ELR (cell line): Measurements from ENCODE around the gene ADAMTS1.
A peak's percentile ranks its signal among the peaks of the same experiment; 100 is the strongest.

Experiments used
- DNase-seq: peaks from one replicate; pipeline ENCODE4 v3.0.0-alpha.2; 2015; ENCODE audit warnings: low read depth

The ADAMTS1 gene

DNA sequence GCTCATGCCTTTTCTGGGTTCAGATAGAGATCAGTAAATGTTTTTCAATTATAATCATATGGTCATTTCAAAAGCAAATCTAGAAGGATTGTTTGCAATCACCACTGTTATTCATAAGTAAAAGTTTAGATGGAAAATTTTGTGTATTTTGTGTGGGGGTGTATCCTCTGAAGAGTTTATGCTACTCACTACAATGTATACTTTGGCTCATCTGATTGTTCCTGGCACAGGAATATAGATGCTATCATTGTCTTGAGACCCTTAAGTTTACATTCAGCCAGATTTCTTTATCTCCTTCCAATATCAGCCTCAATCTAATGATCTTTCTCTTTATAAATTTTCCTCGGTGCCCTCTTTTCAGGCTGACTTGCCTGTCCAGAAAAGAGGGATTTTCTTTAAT is 33.0 kb downstream of the ADAMTS1 start:
- no peak for DNase-seq

GRCh38 chr21:26811482-26811881 is 33.7 kb downstream of the ADAMTS1 start:
- DNase-seq, result no peak

GRCh38 chr21:26810676-26811415 is 34.4 kb downstream of the ADAMTS1 start:
- DNase-seq, result peak; percentile 32

DNA sequence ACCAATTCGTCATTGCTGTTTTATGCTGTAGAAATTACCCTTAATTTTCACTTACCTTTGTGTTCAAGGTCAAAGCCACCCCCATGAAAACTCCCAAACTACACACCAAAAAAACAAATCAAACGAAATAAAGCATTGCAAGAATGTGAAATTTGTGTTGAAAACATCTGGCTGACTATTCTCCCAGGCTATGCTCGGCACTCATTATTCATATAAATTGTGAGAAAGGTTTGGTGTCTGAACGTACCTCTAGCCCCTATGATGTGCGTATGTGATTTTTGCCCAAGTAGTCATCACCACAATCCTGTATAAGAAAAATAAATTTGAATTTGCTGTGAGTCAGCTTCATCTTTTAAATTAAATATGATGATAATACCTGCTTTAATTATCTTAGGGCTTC is 34.9 kb downstream of the ADAMTS1 start:
- no peak for DNase-seq

DNA sequence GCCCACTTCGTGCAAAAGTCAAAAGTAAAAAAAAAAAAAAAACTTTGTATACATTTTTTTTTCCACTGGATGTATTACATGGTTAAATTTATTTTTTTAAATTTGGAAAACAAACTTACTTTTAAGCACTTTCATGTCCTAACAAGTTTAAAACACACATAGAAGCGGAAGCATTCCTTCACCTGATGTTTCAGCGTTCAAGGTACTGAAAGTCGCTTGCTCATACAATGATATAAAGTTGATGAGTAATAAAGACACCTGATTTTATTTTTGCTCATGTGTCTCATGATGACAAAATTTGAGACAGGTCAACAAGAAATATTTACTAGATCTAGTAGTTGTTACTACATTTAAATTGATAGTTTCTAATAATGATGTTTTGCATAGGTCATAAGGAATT is 35.5 kb downstream of the ADAMTS1 start:
- DNase-seq, result no peak

GRCh38 chr21:26806801-26807295 is 38.4 kb downstream of the ADAMTS1 start:
- DNase-seq, result peak; percentile 87

DNA sequence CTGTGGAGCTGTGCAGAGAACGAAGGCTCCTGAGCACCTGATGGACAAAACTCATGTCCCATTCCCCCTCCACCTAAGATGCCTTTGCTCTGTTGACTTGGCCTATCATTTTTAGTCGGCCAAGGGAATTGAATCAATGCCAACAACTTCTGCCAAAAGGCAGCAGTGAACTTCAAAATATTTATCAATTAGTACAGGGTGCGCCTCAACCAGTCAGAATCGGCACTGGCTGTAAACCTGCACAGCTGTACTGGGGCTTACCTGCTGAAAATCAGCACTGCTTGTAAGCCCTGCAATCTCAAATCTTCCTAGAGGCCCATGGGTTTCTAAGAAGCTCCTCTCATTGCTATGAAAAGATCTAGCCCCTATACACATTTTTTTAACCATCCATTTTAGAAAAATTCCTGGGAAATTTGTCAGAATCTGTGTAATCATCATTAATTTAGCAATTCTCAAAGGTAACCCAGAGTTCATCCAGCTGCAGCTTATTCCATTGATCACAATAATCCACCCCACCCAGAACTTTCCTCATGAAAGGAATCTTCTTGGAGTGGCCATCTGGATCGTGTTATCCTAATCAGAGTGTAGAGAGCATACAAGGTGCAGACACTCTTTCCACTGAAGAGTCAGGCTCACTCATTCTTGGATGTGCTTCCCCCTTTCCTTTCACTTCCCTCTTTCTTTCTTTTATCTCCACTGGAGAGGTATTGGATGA is 40.2 kb downstream of the ADAMTS1 start:
- DNase-seq, result peak; percentile 4

- no peak for DNase-seq
Measured at GRCh38 chr21:26801498-26801897, 43.7 kb downstream of the ADAMTS1 start.

- DNase-seq, result no peak
Measured at GRCh38 chr21:26800970-26801431, 44.2 kb downstream of the ADAMTS1 start.

GRCh38 chr21:26800455-26800854 is 44.8 kb downstream of the ADAMTS1 start:
- DNase-seq, result no peak

GRCh38 chr21:26800001-26800400 is 45.2 kb downstream of the ADAMTS1 start:
- no peak for DNase-seq

DNA sequence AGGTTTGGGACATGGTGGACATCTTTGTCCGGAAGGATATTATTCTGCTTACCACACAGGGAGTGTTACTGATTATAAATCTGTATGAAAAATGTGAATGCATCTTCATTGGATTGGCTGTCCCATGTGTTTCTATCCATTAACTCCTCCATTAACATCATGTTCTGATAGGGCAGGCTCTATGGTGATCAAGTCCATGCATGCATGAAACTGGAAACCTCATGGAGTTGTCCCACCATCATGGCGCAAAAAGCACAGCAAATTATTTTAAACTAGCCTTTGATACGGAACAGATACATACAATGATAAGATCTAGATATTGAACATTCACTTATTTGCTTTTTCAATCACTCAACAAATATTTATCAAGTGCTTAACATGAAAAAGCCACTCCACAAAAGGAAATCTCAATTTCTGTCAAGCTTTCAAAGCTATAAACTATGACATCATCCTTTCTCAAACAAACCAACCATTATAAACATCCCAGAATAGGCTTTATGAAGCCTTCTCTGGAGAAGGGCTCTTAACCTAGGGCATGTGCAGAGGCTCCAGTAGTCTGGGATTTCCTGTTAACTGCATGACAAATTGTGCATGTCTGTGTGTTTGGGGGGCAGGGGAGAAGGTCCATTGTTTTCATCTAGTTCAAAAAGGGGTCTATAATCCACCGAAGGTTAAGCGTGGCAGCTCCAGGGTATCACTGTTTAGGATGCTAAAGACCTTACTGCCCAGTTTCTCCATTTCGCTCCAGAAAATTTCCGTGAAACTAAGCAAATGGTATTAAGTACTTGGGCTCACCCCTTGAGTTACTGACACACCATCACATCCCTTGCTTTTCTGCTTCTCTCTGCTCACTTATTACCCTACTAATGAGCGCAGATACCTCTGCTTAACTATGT is 46.1 kb downstream of the ADAMTS1 start:
- peak; percentile 36 for DNase-seq

- no peak for DNase-seq
Measured at GRCh38 chr21:26797878-26798456, 47.2 kb downstream of the ADAMTS1 start.

DNA sequence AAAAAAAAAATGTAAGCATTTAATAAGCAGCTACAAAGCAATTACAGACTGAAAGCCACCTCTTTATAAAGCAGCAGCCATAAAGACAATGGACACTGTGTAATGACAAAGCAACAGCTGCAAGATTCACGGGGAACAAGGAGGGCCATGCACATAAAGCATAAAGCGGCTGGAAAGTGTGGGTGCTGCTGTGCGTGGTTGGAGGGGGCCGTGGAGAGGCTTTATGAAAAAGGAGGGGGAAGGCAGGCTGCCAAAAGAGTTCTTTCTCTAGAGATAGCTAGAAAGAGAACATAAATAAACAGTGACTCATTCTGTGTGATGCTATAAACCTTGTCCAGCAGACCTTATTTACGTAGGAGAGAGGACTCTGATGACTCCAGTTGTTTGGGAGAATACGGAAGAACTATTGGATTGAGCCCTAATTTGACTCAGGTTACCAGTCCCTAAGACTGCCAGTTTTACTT is 49.3 kb downstream of the ADAMTS1 start:
- DNase-seq, result peak; percentile 90

DNA sequence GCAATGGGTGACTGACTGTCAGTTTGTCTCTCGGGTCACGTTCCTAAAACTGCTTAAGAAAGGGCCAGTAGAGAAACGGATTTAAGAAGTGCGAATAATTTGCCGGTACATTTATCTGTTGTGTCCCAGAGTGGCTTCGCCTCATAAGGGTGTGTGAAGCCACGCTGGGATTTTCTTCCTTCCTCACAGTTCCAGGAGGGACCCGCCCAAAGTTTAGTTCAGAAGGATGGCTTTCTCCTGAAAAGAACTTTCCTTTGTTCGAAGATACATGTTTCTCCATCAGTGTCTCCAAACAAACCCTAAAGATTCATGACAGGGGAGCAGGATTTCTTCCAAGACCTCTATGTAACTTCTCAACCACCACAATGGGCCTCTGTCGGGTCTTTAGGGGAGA is 49.8 kb downstream of the ADAMTS1 start:
- no peak for DNase-seq

- DNase-seq, result no peak
Measured at GRCh38 chr21:26794597-26795411, 50.4 kb downstream of the ADAMTS1 start.

DNA sequence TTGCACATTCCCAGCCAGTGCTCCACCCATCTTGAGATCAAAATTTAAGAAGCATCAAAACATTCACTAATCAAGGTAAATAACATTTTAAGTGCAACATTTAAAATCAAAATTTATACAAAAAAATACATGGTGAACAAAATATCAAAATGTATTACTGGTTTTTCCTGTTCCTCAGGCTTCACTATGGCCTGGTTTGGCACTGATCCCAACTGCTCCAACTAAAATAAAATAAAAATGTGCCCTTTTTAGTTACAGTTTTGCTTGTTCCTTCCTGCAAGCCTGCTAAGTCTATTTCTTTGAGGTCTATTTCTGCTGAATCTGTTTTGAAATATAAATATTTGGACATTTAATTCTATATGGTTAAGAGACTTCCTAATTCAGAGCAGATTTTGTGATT is 54.9 kb downstream of the ADAMTS1 start:
- DNase-seq, result no peak

- DNase-seq, result no peak
Measured at GRCh38 chr21:26788790-26789189, 56.4 kb downstream of the ADAMTS1 start.
